ENCODE results near the gene FOSL2.

FOSL2 gene

DNA sequence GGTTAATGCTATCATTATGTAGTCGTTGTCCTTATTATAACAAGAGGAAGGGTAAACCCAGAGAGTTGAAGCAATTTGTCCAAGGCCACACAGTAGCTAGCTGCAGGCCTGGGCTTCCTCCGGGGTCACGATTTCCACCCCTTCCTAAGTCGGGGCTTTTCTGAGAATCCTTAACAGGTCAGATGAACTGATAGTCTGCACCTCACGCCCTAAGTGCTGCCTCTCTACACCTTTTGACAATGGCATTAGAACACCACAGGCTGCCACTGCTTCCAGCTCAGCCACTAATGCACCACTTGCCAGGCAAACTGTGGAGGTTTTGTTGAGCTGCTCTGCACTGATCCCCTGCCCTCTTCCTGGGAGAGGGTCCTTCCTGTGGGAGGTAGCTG is 37.7 kb downstream of the FOSL2 start:
- Histone ChIP-seq H3K4me3 (ENCODE audit: low read depth in 1 of 2, low read length in 2 of 2) (no peak overlapping the region), H3K9me3 (ENCODE audit: insufficient read depth, low read length, severe bottlenecking) (no peaks in the 10 kb centered on the region), H3K27ac (ENCODE audit: low read length) (no peak overlapping the region), H3K36me3 (ENCODE audit: insufficient read depth, low read length) (no peaks in the 10 kb centered on the region), H3K9ac (ENCODE audit: low read depth, low read length) (no peak overlapping the region), H3K4me1 (ENCODE audit: insufficient read depth, low read length) (peaks cover 4% of the 10 kb centered on the region), H3K79me2 (ENCODE audit: insufficient read depth, low read length) (no peaks in the 10 kb centered on the region), H2AFZ (ENCODE audit: low read depth, low read length) (no peak overlapping the region), H4K20me1 (ENCODE audit: insufficient read depth, low read length) (no peaks in the 10 kb centered on the region), H3K4me2 (ENCODE audit: insufficient read depth, low read length) (no peak overlapping the region), H3K27me3 (ENCODE audit: insufficient read depth, low read length, poor library complexity) (no peaks in the 10 kb centered on the region)
- DNase-seq (no peak), ATAC-seq (ENCODE audit: insufficient read depth, low read depth) (peak; percentile 31; the same call in 1 of the 3 replicates)
- TF ChIP-seq CTCF (IDR thresholded peaks at IDR 0.05; ENCODE audit: borderline replicate concordance, extremely low read depth, low read length, poor library complexity, severe bottlenecking), result no peak
- TF ChIP-seq EZH2 (IDR thresholded peaks at IDR 0.05; ENCODE audit: borderline replicate concordance, low read depth, low read length, severe bottlenecking), result no peak

- Histone ChIP-seq H3K9me3 (ENCODE audit: insufficient read depth, low read length, severe bottlenecking) (no peaks in the 10 kb centered on the region), H4K20me1 (ENCODE audit: insufficient read depth, low read length) (no peaks in the 10 kb centered on the region), H3K79me2 (ENCODE audit: insufficient read depth, low read length) (no peaks in the 10 kb centered on the region), H3K4me1 (ENCODE audit: insufficient read depth, low read length) (no peaks in the 10 kb centered on the region), H3K27ac (ENCODE audit: low read length) (no peak overlapping the region), H2AFZ (ENCODE audit: low read depth, low read length) (no peak overlapping the region), H3K27me3 (ENCODE audit: insufficient read depth, low read length, poor library complexity) (no peaks in the 10 kb centered on the region), H3K9ac (ENCODE audit: low read depth, low read length) (no peak overlapping the region), H3K4me3 (ENCODE audit: low read depth in 1 of 2, low read length in 2 of 2) (no peak overlapping the region), H3K36me3 (ENCODE audit: insufficient read depth, low read length) (no peaks in the 10 kb centered on the region), H3K4me2 (ENCODE audit: insufficient read depth, low read length) (no peak overlapping the region)
- ATAC-seq (ENCODE audit: insufficient read depth, low read depth), result 0 out of 3 replicates have a peak, but pooled peaks have one; percentile 29
- no peak for DNase-seq
- no peak for TF ChIP-seq CTCF (IDR thresholded peaks at IDR 0.05; ENCODE audit: borderline replicate concordance, extremely low read depth, low read length, poor library complexity, severe bottlenecking)
- TF ChIP-seq EZH2 (IDR thresholded peaks at IDR 0.05; ENCODE audit: borderline replicate concordance, low read depth, low read length, severe bottlenecking), result no peak
Observed at GRCh38 chr2:28430788-28431418, 38.2 kb downstream of the FOSL2 start.

- no peaks in the 10 kb centered on the region for H3K27me3 ChIP-seq (ENCODE audit: insufficient read depth, low read length, poor library complexity)
- no peak overlapping the region for H3K4me2 ChIP-seq (ENCODE audit: insufficient read depth, low read length)
- H2AFZ ChIP-seq (ENCODE audit: low read depth, low read length), result no peak overlapping the region
- no peak for TF ChIP-seq CTCF (IDR thresholded peaks at IDR 0.05; ENCODE audit: borderline replicate concordance, extremely low read depth, low read length, poor library complexity, severe bottlenecking)
- no peak for TF ChIP-seq EZH2 (IDR thresholded peaks at IDR 0.05; ENCODE audit: borderline replicate concordance, low read depth, low read length, severe bottlenecking)
- H3K27ac ChIP-seq (ENCODE audit: low read length), result no peak overlapping the region
- no peaks in the 10 kb centered on the region for H3K9me3 ChIP-seq (ENCODE audit: insufficient read depth, low read length, severe bottlenecking)
- no peaks in the 10 kb centered on the region for H3K4me1 ChIP-seq (ENCODE audit: insufficient read depth, low read length)
- DNase-seq (no peak), ATAC-seq (ENCODE audit: insufficient read depth, low read depth) (no peak)
- H3K4me3 ChIP-seq (ENCODE audit: low read depth in 1 of 2, low read length in 2 of 2), result no peak overlapping the region
- H3K9ac ChIP-seq (ENCODE audit: low read depth, low read length), result no peak overlapping the region
- no peaks in the 10 kb centered on the region for H3K79me2 ChIP-seq (ENCODE audit: insufficient read depth, low read length)
- H3K36me3 ChIP-seq (ENCODE audit: insufficient read depth, low read length), result no peaks in the 10 kb centered on the region
- H4K20me1 ChIP-seq (ENCODE audit: insufficient read depth, low read length), result no peaks in the 10 kb centered on the region
Observed at GRCh38 chr2:28431741-28432140, 39.1 kb downstream of the FOSL2 start.
